Fibroblast of villous mesenchyme (primary cell): ENCODE results near the gene MYO3B. TPM values are rescaled to one million over a fixed set of nuclear protein-coding genes. Genes with fewer than 3 reads are reported as not detected.

Source experiments
- DNase-seq: peaks from one replicate; pipeline ENCODE4 v3.0.0-alpha.2; 2010; ENCODE audit warnings: low read depth
- H3K4me3 ChIP-seq: 2 replicates; pipeline ENCODE4 v1.5.1; 2011; ENCODE audit warnings: low read depth, mild to moderate bottlenecking, low read length
- CTCF ChIP-seq: IDR thresholded peaks from 2 replicates; pipeline ENCODE4 v1.5.1; 2012; ENCODE audit warnings: low read depth, mild to moderate bottlenecking, low read length; ENCODE audit not compliant: insufficient read depth
- total RNA-seq: library from RNA; depleted of rRNA; stranded (reverse); fragments of >200 nt; gene quantifications from 2 replicates; pipeline ENCODE4 v1.2.3, GENCODE V29; 2012

MYO3B gene
- total RNA-seq, 1 donor: under 0.01 TPM

- H3K4me3 ChIP-seq: no peak overlapping the region
- DNase-seq: no peak
Measured at GRCh38 chr2:170436077-170436943, 258.4 kb downstream of the MYO3B start.

GRCh38 chr2:170446078-170446477 lies 268.1 kb downstream of the MYO3B start:
- TF ChIP-seq CTCF: no peak
- no peak for DNase-seq
- H3K4me3 ChIP-seq: no peak overlapping the region

More at GRCh38 chr2:170436077-170436943, 258.4 kb downstream of the MYO3B start:
- no peak for TF ChIP-seq CTCF

GRCh38 chr2:170449034-170449433 lies 271.1 kb downstream of the MYO3B start:
- no peak overlapping the region for H3K4me3 ChIP-seq
- no peak for TF ChIP-seq CTCF
- no peak for DNase-seq

GRCh38 chr2:170454471-170455372 lies 276.8 kb downstream of the MYO3B start:
- no peak for TF ChIP-seq CTCF
- no peak for DNase-seq

GRCh38 chr2:170455617-170456426 lies 277.9 kb downstream of the MYO3B start:
- DNase-seq: no peak
- no peak overlapping the region for H3K4me3 ChIP-seq
- TF ChIP-seq CTCF: no peak

More at GRCh38 chr2:170454471-170455372, 276.8 kb downstream of the MYO3B start:
- H3K4me3 ChIP-seq: no peak overlapping the region

GRCh38 chr2:170456914-170457313 lies 279.0 kb downstream of the MYO3B start:
- DNase-seq: no peak
- no peak for TF ChIP-seq CTCF
- H3K4me3 ChIP-seq: no peak overlapping the region
